ENCODE measurements around the gene HK1.
A peak's percentile ranks its signal among the peaks of the same experiment; 100 is the strongest.
"Not testable (repeated sequence)": the region's sequence is repeated elsewhere in the genome, so short reads cannot be mapped to it uniquely, and the experiment has no call there.

HK1 gene

DNA sequence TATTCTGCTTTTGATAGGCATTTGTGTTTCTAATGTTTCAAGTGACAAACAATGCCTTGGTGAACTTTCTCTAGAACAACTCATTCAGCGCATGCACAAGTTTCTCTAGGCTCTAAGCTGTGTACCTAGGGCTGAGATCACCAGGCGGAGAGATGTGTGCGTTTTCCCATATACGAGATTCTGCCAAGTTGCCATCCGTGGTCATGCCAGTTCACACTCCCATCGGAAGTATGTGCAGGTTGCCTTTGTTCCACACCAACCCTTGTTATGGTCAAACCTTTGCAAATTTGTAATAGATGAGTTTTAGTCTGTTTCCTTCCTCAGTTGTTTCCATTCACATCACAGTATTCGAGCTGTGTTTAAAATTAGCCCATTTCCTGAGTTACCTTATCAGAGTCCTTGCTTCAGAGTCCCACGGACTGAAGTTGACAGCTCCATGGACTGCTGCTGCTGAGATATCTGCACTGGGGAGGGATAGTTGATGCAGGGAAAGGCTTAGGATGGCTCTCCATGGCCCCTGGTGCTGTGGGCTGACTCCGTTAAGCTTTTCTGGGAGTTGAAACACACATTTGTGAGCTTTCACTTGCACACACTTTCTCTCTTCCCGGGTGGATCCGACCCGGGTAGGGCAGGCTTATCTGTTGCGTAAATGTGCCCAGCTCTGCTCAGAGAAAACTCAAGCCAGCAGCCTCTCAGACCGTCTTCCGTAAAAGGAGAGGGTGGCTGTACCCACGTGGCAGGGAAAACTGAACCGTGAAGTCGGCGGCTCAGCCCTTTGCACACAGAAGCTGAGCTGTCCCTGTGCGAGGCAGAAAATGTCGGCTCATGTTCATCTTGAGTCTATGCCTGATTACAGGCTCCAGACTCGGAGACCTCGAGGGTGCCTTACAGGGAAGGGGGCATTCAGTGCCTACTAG, 49.4 kb downstream of the HK1 start:
- DNase-seq (ENCODE audit: low read depth in 2 of 2) = peak in 1 of 2 donors; percentile 22

DNA sequence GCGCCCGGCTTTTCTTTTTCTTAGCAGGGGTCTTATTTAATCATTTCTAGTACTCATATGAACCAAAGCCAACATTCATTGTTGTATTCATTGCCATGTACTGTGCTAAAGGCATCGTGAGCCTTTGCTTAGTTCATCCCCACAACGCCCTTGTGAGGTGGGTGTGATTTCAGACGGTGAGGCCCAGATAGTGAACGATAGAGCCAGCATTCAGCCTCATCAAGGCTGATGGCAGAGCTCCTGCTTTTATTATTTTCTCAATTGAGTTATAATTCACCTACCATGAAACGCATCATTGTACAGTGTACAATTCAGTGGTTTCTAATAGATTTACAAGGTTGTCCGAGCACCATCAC, 50.1 kb downstream of the HK1 start:
- no peak for DNase-seq (ENCODE audit: low read depth in 2 of 2)

DNA sequence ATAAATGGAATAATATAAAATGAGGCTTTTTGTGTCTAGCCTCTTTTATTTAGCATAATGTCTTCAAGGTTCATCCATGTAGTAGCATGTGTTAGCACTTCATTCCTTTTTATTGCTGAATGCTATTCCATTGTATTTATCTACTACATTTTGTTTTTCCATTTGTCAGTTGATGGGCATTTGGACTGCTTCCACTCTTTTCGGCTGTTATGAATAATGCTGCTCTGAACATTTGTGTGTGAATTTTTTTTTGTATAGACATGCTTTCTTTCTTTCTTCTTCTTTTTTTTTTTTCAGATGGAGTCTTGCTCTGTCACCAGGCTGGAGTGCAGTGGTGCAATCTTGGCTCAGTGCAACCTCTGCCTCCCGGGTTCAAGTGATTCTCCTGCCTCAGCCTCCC, 50.6 kb downstream of the HK1 start:
- DNase-seq (ENCODE audit: low read depth in 2 of 2) = not testable (repeated sequence)

DNA sequence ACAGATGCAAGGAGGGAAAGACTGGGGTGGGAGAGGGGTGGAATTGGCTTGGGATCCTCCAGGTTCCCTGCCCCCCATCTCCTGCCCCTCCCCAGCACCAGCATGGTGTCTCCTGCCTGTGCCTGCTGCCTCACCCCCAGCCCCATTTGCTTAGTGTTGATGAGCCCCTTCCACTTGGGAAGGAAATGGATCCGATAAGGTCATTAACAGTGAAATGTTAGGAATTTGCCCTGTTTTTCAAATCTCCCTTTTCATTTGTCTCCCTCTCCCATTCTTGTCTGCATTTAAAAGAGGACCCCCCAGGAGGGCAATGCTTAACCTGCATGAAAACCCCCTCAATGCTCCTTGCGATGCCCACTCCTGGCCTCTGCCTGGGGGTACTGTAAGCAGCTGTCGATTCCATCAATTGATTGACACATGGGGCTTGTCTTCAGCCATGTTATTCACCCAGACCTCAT, 51.5 kb downstream of the HK1 start:
- no peak for DNase-seq (ENCODE audit: low read depth in 2 of 2)

DNA sequence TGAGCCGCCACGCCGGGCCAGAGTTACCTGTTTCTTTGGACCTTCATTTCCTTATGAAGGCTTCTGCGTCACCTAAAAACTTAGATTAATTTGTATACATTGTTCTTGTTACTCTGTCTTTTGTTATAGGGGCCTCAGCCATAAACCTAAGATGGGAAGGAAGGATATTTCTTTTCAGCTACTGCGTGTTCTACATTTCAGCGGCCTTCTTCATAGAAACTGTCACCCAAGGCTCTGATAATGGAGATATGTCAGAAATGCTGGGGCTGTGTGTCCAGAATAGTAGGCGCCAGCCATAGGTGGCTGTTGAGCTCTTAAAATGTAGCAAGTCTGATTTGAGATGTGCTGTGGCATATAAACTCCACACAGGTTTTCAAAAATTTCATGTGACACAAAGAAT, 52.9 kb downstream of the HK1 start:
- DNase-seq (ENCODE audit: low read depth in 2 of 2) = no peak

DNA sequence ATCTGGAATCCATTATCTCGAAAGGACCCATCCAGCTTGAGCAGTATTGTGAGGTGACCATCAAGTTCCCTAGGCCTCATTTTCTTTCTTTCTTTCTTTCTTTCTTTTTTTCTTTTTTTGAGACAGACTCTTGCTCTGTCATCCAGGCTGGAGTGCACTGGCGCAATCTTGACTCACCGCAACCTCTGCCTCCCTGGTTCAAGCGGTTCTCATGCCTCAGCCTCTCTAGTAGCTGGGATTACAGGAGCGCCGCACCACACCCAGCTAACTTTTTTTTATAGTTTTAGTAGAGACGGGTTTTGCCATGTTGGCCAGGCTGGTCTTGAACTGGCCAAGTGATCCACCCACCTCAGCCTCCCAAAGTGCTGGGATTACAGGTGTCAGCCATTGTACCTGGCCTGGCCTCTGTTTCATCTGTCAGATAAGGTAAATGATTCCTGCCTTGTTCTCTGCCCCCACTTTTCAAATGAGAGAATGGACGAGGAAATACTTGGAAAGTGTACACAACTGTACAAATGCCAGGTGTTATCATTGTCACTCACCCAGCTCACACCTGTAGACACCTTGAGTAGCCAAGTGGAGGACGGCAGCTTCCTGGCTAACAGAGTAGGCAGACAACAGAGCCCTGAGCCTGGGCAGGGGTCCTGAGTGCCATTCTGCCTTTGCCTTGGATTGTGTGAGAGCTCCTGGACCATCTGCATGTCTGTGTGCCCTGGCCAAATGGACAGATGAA, 54.1 kb downstream of the HK1 start:
- no peak for DNase-seq (ENCODE audit: low read depth in 2 of 2)

DNA sequence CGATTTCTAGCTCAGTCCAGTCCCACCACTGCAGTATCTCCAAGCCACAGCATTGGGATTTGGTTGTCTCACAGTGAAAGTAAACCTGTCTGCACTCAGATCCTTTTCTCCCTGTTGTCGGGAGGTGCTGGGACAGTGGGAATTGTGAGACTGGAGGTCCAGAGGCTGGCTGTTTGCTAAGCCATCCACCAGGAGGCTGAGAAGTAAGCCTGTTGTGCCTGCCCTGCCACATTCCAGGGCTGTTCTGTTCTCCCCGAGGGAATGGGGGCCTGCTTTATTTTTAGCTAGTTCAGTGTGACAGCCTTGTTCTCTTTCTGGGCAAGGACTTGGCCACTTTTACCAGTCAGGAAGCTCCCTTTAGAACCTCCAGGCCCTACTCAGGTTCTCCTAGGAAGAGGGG, 54.9 kb downstream of the HK1 start:
- DNase-seq (ENCODE audit: low read depth in 2 of 2) = no peak

DNA sequence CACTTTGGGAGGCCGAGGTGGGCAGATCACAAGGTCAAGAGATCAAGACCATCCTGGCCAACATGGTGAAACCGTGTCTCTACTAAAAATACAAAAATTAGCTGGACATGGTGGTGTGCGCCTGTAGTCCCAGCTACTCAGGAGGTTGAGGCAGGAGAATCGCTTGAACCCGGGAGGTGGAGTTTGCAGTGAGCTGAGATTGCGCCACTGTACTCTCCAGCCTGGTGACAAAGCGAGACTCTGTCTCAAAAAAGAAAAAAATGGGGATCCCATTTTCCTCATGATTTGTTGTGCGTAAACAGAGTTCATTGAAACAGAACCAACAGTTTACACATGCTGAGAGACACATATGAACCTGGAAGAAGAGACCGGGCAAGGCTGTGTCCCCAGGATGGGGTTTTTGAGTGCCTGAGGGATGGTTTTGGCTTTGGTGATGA, 55.6 kb downstream of the HK1 start:
- not testable (repeated sequence) for DNase-seq (ENCODE audit: low read depth in 2 of 2)

DNA sequence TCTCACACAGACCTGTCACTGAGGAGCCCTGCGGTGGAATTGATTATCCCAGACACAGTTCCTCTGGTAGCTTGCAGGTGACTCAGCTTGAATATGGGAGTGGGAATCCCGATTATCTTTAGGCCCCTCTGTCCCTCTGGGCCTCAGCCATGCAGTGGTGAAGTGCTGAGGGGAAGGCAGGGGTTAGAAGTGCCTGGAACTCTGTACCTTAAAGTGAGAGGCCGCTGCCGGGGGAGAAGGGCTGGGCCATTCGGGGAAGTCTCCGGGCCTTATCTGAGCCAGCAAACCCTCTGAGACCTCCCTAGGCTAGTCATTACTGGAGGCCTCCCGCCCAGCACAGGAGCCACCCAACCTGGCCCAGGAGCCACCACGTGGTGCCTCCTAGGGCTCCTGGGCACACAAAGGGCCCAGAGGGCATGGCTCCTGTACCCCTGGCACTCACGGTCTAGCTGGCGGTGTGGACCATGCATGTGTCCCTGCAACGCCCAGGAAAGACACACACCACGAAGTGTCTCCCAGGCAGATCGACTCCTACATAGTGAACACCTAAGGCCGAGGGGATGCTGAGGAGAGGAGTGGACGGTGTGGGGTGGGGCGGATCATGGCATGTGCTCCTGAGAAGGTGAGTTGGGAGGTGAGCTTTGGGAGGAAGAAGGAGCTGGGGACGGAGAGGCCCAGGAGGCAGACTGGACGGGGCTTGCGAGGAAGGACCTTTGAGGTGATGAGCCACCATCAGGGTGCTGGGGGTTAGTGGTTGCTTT, 56.2 kb downstream of the HK1 start:
- no peak for DNase-seq (ENCODE audit: low read depth in 2 of 2)

DNA sequence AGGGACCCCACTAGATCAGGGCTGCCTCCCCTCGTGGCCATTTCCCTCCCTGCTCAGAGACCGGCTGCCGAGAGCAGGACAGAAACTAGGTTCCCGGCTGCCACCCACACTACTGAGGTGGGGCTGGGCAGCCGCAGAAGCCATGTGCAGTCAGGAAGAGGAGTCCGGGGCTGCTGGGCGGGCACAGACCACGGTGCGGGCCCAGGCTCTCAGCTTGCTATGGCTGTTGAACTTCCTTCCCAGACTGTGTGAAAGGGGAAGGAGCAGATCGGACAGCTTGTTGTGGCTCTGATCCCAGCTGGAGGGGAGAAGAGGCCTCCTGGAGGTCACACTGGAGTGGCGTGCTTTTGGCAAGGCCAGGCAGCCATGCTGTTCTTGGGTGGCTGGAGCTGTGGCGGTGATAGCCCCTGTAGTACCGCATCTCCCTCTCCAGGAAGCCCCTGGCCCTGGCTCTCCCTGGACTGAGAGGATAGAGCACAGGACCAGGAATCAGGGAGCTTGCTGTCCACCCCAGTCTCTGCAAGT, 56.8 kb downstream of the HK1 start:
- DNase-seq (ENCODE audit: low read depth in 2 of 2) = no peak

DNA sequence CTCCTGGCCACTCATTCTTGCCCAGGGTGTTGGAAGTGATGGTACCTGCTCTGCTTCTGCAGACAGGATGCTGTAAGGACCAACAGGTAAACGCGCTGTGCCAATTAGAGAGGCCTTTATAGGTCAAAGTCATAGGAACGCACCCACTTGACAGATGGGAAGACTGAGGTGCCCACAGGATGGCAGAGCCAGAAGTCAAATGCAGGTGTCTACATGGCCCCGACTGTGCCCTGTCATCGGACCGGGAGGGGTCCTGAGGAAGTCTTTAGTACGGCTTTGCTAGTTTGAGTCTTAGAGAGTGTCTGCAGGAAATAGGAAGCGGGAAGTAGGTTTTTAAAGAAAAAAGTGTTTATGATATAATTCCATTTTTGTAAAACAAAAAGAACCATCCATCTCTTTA, 57.3 kb downstream of the HK1 start:
- no peak for DNase-seq (ENCODE audit: low read depth in 2 of 2)

DNA sequence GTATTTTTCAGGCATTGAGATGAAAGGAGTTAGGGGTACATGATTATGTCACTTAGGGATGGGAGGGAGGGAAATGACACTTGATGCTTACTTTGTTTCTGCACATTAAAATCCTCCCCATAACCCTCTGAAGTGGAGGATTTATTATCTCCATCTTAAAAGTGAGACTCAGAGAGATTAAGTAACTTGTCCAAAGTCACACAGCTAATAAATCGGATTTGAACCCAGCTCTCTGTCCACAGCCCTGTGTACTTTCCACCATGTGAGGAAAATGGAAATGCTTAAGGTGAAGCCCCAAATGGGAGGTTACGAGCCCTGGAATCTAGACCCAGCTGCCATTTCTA, 58.6 kb downstream of the HK1 start:
- no peak for DNase-seq (ENCODE audit: low read depth in 2 of 2)

DNA sequence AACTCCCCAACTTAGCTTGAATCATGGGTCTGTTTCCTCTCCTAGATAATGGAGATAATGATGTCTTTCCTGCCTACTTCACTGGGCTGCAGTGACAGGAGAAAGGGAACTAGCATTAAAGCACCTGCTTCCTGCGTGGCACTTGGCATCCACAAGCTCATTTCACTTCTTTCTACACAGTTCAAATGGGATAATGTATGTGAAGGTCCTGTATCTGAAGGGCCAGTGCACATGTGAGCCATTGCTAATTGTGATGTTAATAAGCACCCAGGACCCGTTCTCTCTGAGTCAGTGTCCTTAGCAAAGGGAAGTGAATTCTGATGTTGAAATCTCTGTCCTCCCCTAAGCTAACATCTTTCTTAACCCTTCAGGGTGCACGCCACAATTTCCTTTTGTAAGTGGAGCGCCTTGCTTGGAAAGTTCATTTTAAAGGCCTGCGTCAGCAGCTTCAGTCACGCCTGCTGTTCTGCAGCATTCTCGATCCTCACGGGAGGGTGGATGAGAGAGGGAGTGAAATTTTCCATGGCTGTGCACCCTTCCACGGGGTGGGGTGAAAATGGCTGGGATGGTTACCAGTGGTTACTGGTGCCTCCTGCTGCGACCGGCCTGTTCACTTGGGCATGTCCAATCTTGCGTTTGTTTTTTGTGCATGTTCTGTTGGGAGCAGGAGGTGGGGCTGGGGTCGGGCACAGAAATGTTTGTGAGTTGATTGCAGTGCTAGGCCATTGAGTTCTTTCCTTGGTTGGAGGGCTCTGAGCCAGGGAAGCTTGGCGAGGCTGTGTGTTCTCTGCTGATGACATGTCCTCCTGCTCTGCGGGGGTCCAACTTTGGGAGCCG, 59.2 kb downstream of the HK1 start:
- DNase-seq (ENCODE audit: low read depth in 2 of 2) = no peak

DNA sequence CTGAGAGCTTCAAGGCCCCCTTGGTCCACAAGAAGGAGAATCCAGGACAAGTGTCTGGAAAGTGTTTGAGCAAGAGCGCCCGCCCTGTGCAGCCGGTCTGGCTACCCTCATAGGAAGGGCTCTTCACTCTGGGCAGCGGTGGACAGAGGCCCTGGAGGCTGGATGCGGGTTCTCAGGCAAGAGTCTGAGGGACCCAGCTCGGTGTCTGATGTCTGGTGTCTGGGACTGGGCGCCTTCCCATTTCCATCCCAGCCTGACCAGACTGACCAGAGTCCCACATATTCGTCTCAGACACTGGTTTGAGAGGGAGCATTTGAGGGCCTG, 59.8 kb downstream of the HK1 start:
- DNase-seq (ENCODE audit: low read depth in 2 of 2) = no peak

DNA sequence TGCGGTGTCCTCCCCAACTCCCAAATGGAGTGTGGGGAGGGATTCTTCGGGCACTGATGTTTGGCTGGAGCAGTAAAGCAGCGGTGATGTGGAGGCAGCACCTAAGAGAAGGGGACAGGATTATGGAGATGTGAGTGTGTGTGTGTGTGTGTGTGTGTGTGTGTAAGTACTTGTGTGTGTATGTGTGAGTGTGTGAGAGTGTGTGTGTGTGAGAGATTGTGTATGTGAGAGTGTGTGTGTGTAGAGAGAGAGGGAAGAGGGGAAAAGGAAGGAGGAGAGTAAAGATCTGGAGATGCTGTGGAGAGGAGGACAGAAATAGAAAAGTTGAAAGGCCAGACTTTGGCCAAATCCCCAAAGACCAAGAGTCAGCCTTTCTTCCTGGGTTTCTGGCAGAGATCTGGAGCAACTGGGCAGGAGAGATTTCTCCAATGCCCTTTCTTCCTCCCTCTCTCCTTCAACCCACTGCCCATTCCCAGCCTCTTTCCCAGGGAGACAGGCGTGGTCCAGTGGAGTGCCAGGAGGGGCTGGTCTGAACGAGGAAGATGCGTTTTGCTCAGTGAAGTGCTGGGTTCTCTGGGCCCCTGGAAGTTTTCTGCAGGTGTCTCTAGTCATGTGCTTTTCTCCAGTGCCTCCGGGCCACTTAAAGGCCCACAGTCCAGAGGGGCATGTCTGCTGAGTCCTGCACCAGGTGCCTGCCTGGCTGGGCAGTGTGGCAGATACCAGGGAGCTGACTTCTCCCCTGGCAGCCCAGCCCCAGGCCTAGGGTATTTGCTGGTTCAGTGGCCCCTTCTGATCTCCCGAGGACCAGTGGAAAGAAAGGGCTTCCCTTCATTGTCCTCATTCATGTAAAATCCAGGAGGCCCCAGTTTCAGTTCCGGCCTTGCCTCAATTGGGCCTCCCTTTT, 60.5 kb downstream of the HK1 start:
- DNase-seq (ENCODE audit: low read depth in 2 of 2) = no peak

DNA sequence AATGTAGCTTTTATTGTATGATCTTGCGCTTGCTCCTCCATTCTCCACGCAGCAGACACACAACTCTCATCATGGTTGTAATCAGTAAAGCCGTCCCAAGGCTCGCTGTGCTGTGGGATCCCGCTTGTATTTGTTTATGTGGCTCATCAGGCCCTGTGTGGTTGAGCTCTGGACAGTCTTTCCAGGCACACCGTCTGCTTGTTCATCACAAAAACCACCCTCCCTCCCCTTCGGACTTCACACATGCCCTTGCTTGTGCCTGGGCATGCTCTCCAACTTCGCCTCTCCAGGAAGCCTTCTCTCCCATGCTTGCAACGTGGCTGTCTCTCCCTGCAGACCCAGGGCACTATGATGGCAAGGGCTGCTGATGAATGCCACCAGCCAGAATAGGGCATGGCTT, 62.4 kb downstream of the HK1 start:
- DNase-seq (ENCODE audit: low read depth in 2 of 2) = no peak

DNA sequence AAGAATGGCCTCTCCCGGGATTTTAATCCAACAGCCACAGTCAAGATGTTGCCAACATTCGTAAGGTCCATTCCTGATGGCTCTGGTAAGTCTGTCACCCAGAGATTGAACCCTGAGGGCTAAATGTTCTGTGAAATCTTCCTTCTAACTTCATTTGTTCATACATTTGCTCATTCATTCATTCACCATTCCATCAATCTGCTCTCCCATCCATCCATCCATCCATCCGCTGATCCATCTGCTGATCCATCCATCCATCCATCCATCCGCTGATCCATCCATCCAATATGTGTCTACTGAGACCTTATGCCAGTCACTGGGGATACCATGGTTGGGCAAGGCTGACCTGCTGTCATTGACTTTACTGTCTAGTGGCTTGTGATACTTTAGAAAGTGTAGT, 65.6 kb downstream of the HK1 start:
- no peak for DNase-seq (ENCODE audit: low read depth in 2 of 2)

DNA sequence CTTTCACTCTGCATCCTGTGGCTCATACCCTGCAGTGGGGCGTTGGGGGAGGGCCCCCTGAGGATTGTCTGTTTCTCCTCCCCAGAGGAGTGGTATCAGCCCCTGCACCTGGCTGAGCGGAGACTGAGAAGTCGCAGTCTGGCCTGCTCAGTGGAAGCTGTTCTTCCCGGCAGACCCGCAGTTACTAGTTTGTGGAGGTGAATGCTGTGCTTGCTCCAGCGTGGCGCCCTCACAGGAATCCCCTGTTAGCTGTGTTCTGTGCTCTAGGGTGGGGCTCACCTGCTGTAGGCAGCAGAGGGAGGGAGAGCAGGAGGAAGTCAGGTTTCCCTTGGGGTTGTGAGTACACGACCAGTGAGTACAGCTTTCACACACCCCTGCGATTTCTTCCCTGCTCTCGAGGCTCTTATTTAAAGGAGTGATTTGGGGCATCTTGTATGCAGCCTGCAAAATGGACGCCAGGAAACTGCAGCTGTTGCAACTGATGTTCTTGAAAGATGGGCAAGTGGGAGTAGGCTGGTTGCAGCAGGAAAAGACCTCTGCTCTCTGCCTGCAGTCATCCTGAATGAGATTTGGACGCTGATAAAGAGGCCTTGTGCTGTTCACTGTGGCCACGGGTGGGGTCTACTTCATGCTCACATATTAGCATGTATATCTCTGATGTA, 66.4 kb downstream of the HK1 start:
- DNase-seq (ENCODE audit: low read depth in 2 of 2) = no peak

DNA sequence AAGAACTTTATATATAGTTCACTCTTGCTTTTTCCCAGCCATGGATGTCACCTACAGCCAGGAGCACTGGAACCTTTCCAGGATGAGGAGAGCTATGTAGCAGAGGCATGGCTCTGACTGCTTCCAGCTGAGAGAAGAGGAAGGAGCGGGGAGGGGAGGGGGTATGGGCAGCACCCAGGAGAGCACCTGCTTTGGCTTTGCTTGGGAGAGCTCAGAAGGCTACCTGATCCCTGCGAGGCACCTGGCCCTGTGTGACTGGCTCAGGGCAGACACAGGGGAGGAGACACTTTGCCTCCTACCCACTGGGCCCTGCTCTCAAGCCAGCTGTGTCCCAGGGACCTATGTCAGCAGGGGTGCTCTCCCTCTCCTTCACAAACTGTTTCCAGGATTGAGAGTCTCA, 67.1 kb downstream of the HK1 start:
- no peak for DNase-seq (ENCODE audit: low read depth in 2 of 2)

All from stimulated activated CD8-positive, alpha-beta memory T cell treated with anti-CD3 and anti-CD28 coated beads, Interleukin-2, amount 100 ng/mL, for 1 hour (primary cell).